SK-N-SH treated with all-trans-retinoic acid at 6 μM for 48 hours (cell line): ENCODE measurements around the gene MYRF.

Source experiments
- ATAC-seq: fragments of 200-7000 bp; cut with Tn5 transposase; 3 replicates; pipeline ENCODE4 v1.9.1; 2020; ENCODE audit warnings: mild to moderate bottlenecking, moderate library complexity
- ARNTL ChIP-seq: fragments of 450-650 bp; formaldehyde crosslinking; IDR thresholded peaks from 2 replicates; pipeline ENCODE4 v1.5.0; 2020; ENCODE audit warnings: low read depth, mild to moderate bottlenecking, moderate library complexity, borderline replicate concordance
- BACH2 ChIP-seq: fragments of 250-450 bp; sonication (Bioruptor Pico); IDR thresholded peaks from 2 replicates; pipeline ENCODE4 v1.9.0; 2021; ENCODE audit warnings: mild to moderate bottlenecking, borderline replicate concordance
- CREB5 ChIP-seq: fragments of 250-450 bp; sonication (Bioruptor Pico); IDR thresholded peaks from 2 replicates; pipeline ENCODE4 v1.5.1; 2020; ENCODE audit warnings: low read depth, mild to moderate bottlenecking, moderate library complexity
- CSRNP3 ChIP-seq: fragments of 250-450 bp; sonication (Bioruptor Pico); IDR thresholded peaks from 2 replicates; pipeline ENCODE4 v1.5.1; 2021; ENCODE audit warnings: mild to moderate bottlenecking, moderate library complexity
- ESRRG ChIP-seq: fragments of 250-450 bp; sonication (Bioruptor Pico); IDR thresholded peaks from 2 replicates; pipeline ENCODE4 v1.6.1; 2021; ENCODE audit warnings: mild to moderate bottlenecking
- ISL1 ChIP-seq: fragments of 250-450 bp; sonication (Bioruptor Pico); IDR thresholded peaks from 2 replicates; pipeline ENCODE4 v2.1.2; 2022; ENCODE audit warnings: mild to moderate bottlenecking, moderate library complexity
- OSR1 ChIP-seq: fragments of 250-450 bp; sonication (Bioruptor Pico); IDR thresholded peaks from 2 replicates; pipeline ENCODE4 v1.8.0; 2022; ENCODE audit warnings: moderate library complexity, mild to moderate bottlenecking, inconsistent platforms
- PATZ1 ChIP-seq: fragments of 250-450 bp; sonication (Bioruptor Pico); IDR thresholded peaks from 2 replicates; pipeline ENCODE4 v1.8.0; 2020; ENCODE audit warnings: mild to moderate bottlenecking, moderate library complexity, borderline replicate concordance
- PPARA ChIP-seq: fragments of 250-450 bp; sonication (Bioruptor Pico); IDR thresholded peaks from 2 replicates; pipeline ENCODE4 v1.5.0; 2020; ENCODE audit warnings: mild to moderate bottlenecking, borderline replicate concordance
- RARB ChIP-seq: fragments of 250-450 bp; sonication (Bioruptor Pico); IDR thresholded peaks from 2 replicates; pipeline ENCODE4 v1.8.0; 2021; ENCODE audit warnings: mild to moderate bottlenecking, moderate library complexity
- SNAI2 ChIP-seq: fragments of 250-450 bp; sonication (Bioruptor Pico); IDR thresholded peaks from 2 replicates; pipeline ENCODE4 v1.5.0; 2020; ENCODE audit warnings: mild to moderate bottlenecking, moderate library complexity
- TCF4 ChIP-seq: fragments of 250-450 bp; sonication (Bioruptor Pico); IDR thresholded peaks from 2 replicates; pipeline ENCODE4 v1.8.0; 2021; ENCODE audit warnings: mild to moderate bottlenecking, moderate library complexity, borderline replicate concordance
- TOX ChIP-seq: fragments of 250-450 bp; sonication (Bioruptor Pico); IDR thresholded peaks from 2 replicates; pipeline ENCODE4 v1.8.0; 2021; ENCODE audit warnings: mild to moderate bottlenecking, moderate library complexity, borderline replicate concordance
- TSHZ2 ChIP-seq: fragments of 250-450 bp; sonication (Bioruptor Pico); IDR thresholded peaks from 2 replicates; pipeline ENCODE4 v1.5.0; 2020; ENCODE audit warnings: mild to moderate bottlenecking, moderate library complexity
- ZC3H10 ChIP-seq: fragments of 250-450 bp; sonication (Bioruptor Pico); IDR thresholded peaks from 2 replicates; pipeline ENCODE4 v1.5.1; 2021; ENCODE audit warnings: mild to moderate bottlenecking, moderate library complexity
- ZFP3 ChIP-seq: fragments of 250-450 bp; sonication (Bioruptor Pico); IDR thresholded peaks from 2 replicates; pipeline ENCODE4 v1.5.0; 2020; ENCODE audit warnings: mild to moderate bottlenecking, moderate library complexity
- ZNF565 ChIP-seq: fragments of 450-650 bp; formaldehyde crosslinking; conservative IDR thresholded peaks from 2 replicates; pipeline ENCODE4 v1.5.0; 2020; ENCODE audit warnings: low read depth, mild to moderate bottlenecking, moderate library complexity
- ZNF8 ChIP-seq: fragments of 450-650 bp; formaldehyde crosslinking; IDR thresholded peaks from 2 replicates; pipeline ENCODE4 v1.5.0; 2020; ENCODE audit warnings: mild to moderate bottlenecking, moderate library complexity

MYRF gene

GRCh38 chr11:61762223-61762615 lies 9.8 kb downstream of the MYRF start (continued):
- TF ChIP-seq PATZ1 (CRISPR knock-in tag), result no peak

- TF ChIP-seq CREB5 (CRISPR knock-in tag) (no peak), TOX (no peak), TCF4 (CRISPR knock-in tag) (peak; percentile 26; the same call in 1 of the 2 replicates)
- ATAC-seq, result no peak
These were observed 10.4 kb downstream of the MYRF start for GRCh38 chr11:61762798-61763197.

GRCh38 chr11:61763930-61764605 lies 11.6 kb downstream of the MYRF start:
- no peak for TF ChIP-seq ARNTL (CRISPR knock-in tag)
- ATAC-seq, result no peak

GRCh38 chr11:61764606-61765260 lies 12.3 kb downstream of the MYRF start:
- TF ChIP-seq PPARA (no peak), OSR1 (CRISPR knock-in tag) (no peak), CSRNP3 (CRISPR knock-in tag) (no peak), ESRRG (CRISPR knock-in tag) (no peak), PATZ1 (CRISPR knock-in tag) (no peak), TSHZ2 (CRISPR knock-in tag) (no peak)
- peak; percentile 29; the same call in 1 of the 3 replicates for ATAC-seq

GRCh38 chr11:61765550-61766253 lies 13.3 kb downstream of the MYRF start:
- no peak for ATAC-seq
- no peak for TF ChIP-seq ZC3H10
- no peak for TF ChIP-seq ZNF8 (CRISPR knock-in tag)
- no peak for TF ChIP-seq PPARA
- no peak for TF ChIP-seq TSHZ2 (CRISPR knock-in tag)
- no peak for TF ChIP-seq RARB (CRISPR knock-in tag)
- no peak for TF ChIP-seq ZNF565 (CRISPR knock-in tag)
- TF ChIP-seq ZFP3 (CRISPR knock-in tag), result no peak
- no peak for TF ChIP-seq SNAI2
- TF ChIP-seq CSRNP3 (CRISPR knock-in tag), result no peak
- no peak for TF ChIP-seq BACH2 (CRISPR knock-in tag)
- TF ChIP-seq ISL1 (CRISPR knock-in tag), result no peak
